ENCODE data around the gene HOXA10.

The HOXA10 gene

GRCh38 chr7:27179030-27179429 lies 4.9 kb upstream of the HOXA10 start:
- no peak for DNase-seq

- DNase-seq = no peak
Measured at GRCh38 chr7:27178366-27178765, 4.2 kb upstream of the HOXA10 start.

GRCh38 chr7:27177795-27178320 lies 3.7 kb upstream of the HOXA10 start:
- DNase-seq = no peak

- no peak for DNase-seq
Measured at GRCh38 chr7:27176962-27177794, 3.1 kb upstream of the HOXA10 start.

- DNase-seq = no peak
Measured at GRCh38 chr7:27176524-27176845, 2.4 kb upstream of the HOXA10 start.

GRCh38 chr7:27175626-27176523 lies 1.8 kb upstream of the HOXA10 start:
- DNase-seq = no peak

GRCh38 chr7:27174874-27175625 lies 930 bp upstream of the HOXA10 start:
- no peak for DNase-seq

GRCh38 chr7:27173511-27173955 lies 587 bp downstream of the HOXA10 start:
- no peak for DNase-seq

- DNase-seq = no peak
Measured at GRCh38 chr7:27172823-27173510, 1.2 kb downstream of the HOXA10 start.

- no peak for DNase-seq
Measured at GRCh38 chr7:27172315-27172774, 1.8 kb downstream of the HOXA10 start.

GRCh38 chr7:27171637-27172314 lies 2.3 kb downstream of the HOXA10 start:
- DNase-seq = no peak

GRCh38 chr7:27171325-27171636 lies 2.8 kb downstream of the HOXA10 start:
- DNase-seq = no peak

GRCh38 chr7:27170426-27171324 lies 3.4 kb downstream of the HOXA10 start:
- DNase-seq = no peak

- no peak for DNase-seq
Measured at GRCh38 chr7:27169658-27170425, 4.3 kb downstream of the HOXA10 start.

GRCh38 chr7:27168265-27168947 lies 5.7 kb downstream of the HOXA10 start:
- DNase-seq = no peak

GRCh38 chr7:27167916-27168264 lies 6.2 kb downstream of the HOXA10 start:
- no peak for DNase-seq

- DNase-seq = no peak
Measured at GRCh38 chr7:27166531-27167505, 7.3 kb downstream of the HOXA10 start.

- no peak for DNase-seq
Measured at GRCh38 chr7:27165996-27166530, 8.1 kb downstream of the HOXA10 start.
